NCI-H69 (cell line): Measurements from ENCODE around the gene MLLT10.

Source experiments
- DNase-seq: peaks from one replicate; lab custom pipeline; 2025; lab: John Stamatoyannopoulos, UW

MLLT10 gene

GRCh38 chr10:21501091-21501490, 32.9 kb upstream of the MLLT10 start:
- DNase-seq: no peak

GRCh38 chr10:21501731-21502347, 32.2 kb upstream of the MLLT10 start:
- no peak for DNase-seq

GRCh38 chr10:21502348-21502740, 31.7 kb upstream of the MLLT10 start:
- DNase-seq: no peak

- DNase-seq: no peak
Measured at GRCh38 chr10:21503542-21503941, 30.5 kb upstream of the MLLT10 start.

GRCh38 chr10:21505711-21506278, 28.2 kb upstream of the MLLT10 start:
- no peak for DNase-seq

- no peak for DNase-seq
Measured at GRCh38 chr10:21506351-21506750, 27.7 kb upstream of the MLLT10 start.

GRCh38 chr10:21507150-21507549, 26.9 kb upstream of the MLLT10 start:
- DNase-seq: no peak

GRCh38 chr10:21508706-21509331, 25.2 kb upstream of the MLLT10 start:
- DNase-seq: no peak

GRCh38 chr10:21509341-21510240, 24.4 kb upstream of the MLLT10 start:
- no peak for DNase-seq

- no peak for DNase-seq
Measured at GRCh38 chr10:21510241-21511094, 23.6 kb upstream of the MLLT10 start.

GRCh38 chr10:21511095-21511570, 22.9 kb upstream of the MLLT10 start:
- no peak for DNase-seq

- no peak for DNase-seq
Measured at GRCh38 chr10:21511946-21512572, 22.0 kb upstream of the MLLT10 start.

- DNase-seq: no peak
Measured at GRCh38 chr10:21512573-21513404, 21.2 kb upstream of the MLLT10 start.

GRCh38 chr10:21513405-21513788, 20.6 kb upstream of the MLLT10 start:
- DNase-seq: no peak

GRCh38 chr10:21514129-21514817, 19.8 kb upstream of the MLLT10 start:
- no peak for DNase-seq

- no peak for DNase-seq
Measured at GRCh38 chr10:21514818-21515351, 19.1 kb upstream of the MLLT10 start.

GRCh38 chr10:21515361-21516241, 18.4 kb upstream of the MLLT10 start:
- no peak for DNase-seq
